ENCODE results near the gene GCH1. TPM values are rescaled to one million over a fixed set of nuclear protein-coding genes. Genes with fewer than 3 reads are reported as not detected.

The GCH1 gene
- polyA plus RNA-seq, 3 donors = 55.3 to 68.6 (median 63.3) TPM

- Histone ChIP-seq H3K9ac (ENCODE audit: insufficient read depth, low read length, poor library complexity, severe bottlenecking) (no peak overlapping the region), H3K9me3 (replicated peaks in 1 of 2; ENCODE audit: control insufficient read depth in 1 of 2, insufficient read depth in 1 of 2, low read length in 2 of 2) (peaks cover 12% of the 10 kb centered on the region in 2 donors), H3K4me1 (ENCODE audit: control insufficient read depth in 1 of 2, insufficient read depth in 2 of 2, low read length in 2 of 2) (peaks cover 12 to 28% of the 10 kb centered on the region in 2 donors), H4K20me1 (ENCODE audit: insufficient read depth, low read length) (no peaks in the 10 kb centered on the region), H3K27me3 (ENCODE audit: control insufficient read depth in 2 of 2, insufficient read depth in 2 of 2, low read length in 2 of 2) (peaks cover 0 to 3% of the 10 kb centered on the region in 2 donors), H3K27ac (ENCODE audit: low read depth in 1 of 2, low read length in 2 of 2) (no peak overlapping the region), H3K36me3 (replicated peaks in 1 of 2; ENCODE audit: control insufficient read depth in 1 of 2, insufficient read depth in 2 of 2, low read length in 2 of 2) (peaks cover 10 to 28% of the 10 kb centered on the region in 2 donors), H3K79me2 (ENCODE audit: insufficient read depth, low read length) (no peaks in the 10 kb centered on the region), H3K4me3 (replicated peaks in 1 of 3; ENCODE audit: low read depth in 2 of 3, low read length in 3 of 3) (no peak overlapping the region), H2AFZ (ENCODE audit: insufficient read depth, low read depth, low read length, poor library complexity, severe bottlenecking) (no peak overlapping the region), H3K4me2 (replicated peaks; ENCODE audit: extremely low read depth, low read length, poor library complexity, severe bottlenecking) (no peak overlapping the region)
- no peak overlapping the region for H3K27ac Mint-ChIP-seq
- H3K36me3 Mint-ChIP-seq = peaks cover 23 to 31% of the 10 kb centered on the region in 2 donors
- H3K4me3 Mint-ChIP-seq = no peak overlapping the region
- 100% methylated on average over 5 of the region's 6 CpGs for WGBS (ENCODE audit: insufficient coverage)
- DNase-seq = no peak
- TF ChIP-seq CTCF (IDR thresholded peaks at IDR 0.05) = no peak
- intact Hi-C loops (cut with micrococcal nuclease) = no loop called here
- peaks cover 2 to 4% (median 3%) of the 10 kb centered on the region in 3 donors for H3K27me3 Mint-ChIP-seq (ENCODE audit: low read depth in 3 of 3)
- H3K9me3 Mint-ChIP-seq = peaks cover 7 to 18% (median 15%) of the 10 kb centered on the region in 7 donors
- peaks cover 15% of the 10 kb centered on the region for H3K4me1 Mint-ChIP-seq
Observed at GRCh38 chr14:54792288-54792687, 110.3 kb downstream of the GCH1 start.

Small RNAs within 50 kb of the gene (small RNA-seq; reads per million reads assigned to genes)
- gene MIR4308 (ENCODE audit: insufficient read length, low read depth) (not detected), gene RNU6ATAC9P (ENCODE audit: insufficient read length, low read depth) (not detected)

Other genes starting within 250 kb of the GCH1 start
- under 1 TPM; 0.19 to 0.37 (median 0.30) TPM for gene WDHD1, start 124.3 kb upstream of the GCH1 start, polyA plus RNA-seq
- gene SOCS4, start 124.4 kb upstream of the GCH1 start, polyA plus RNA-seq = 1 to 10 TPM; 2.5 to 5.0 (median 3.0) TPM
- gene MAPK1IP1L, start 148.8 kb upstream of the GCH1 start, polyA plus RNA-seq = 10 to 100 TPM; 44.8 to 89.8 (median 67.8) TPM
- 100 to 1,000 TPM; 266 to 878 (median 788) TPM for gene LGALS3, start 226.4 kb upstream of the GCH1 start, polyA plus RNA-seq